Ramos (cell line): ENCODE results near the gene LIN7C.
"Not testable (repeated sequence)": the region's sequence is repeated elsewhere in the genome, so short reads cannot be mapped to it uniquely, and the experiment has no call there.

Source experiments
- in situ Hi-C: fragments of 300-500 bp; cut with MboI; formaldehyde crosslinking; loops from one replicate; pipeline ENCODE4 v1.14.3; 2022; ENCODE audit warnings: low sequenced_read_pairs; ENCODE audit not compliant: unreplicated experiment

LIN7C gene, protein sequence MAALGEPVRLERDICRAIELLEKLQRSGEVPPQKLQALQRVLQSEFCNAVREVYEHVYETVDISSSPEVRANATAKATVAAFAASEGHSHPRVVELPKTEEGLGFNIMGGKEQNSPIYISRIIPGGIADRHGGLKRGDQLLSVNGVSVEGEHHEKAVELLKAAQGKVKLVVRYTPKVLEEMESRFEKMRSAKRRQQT

DNA sequence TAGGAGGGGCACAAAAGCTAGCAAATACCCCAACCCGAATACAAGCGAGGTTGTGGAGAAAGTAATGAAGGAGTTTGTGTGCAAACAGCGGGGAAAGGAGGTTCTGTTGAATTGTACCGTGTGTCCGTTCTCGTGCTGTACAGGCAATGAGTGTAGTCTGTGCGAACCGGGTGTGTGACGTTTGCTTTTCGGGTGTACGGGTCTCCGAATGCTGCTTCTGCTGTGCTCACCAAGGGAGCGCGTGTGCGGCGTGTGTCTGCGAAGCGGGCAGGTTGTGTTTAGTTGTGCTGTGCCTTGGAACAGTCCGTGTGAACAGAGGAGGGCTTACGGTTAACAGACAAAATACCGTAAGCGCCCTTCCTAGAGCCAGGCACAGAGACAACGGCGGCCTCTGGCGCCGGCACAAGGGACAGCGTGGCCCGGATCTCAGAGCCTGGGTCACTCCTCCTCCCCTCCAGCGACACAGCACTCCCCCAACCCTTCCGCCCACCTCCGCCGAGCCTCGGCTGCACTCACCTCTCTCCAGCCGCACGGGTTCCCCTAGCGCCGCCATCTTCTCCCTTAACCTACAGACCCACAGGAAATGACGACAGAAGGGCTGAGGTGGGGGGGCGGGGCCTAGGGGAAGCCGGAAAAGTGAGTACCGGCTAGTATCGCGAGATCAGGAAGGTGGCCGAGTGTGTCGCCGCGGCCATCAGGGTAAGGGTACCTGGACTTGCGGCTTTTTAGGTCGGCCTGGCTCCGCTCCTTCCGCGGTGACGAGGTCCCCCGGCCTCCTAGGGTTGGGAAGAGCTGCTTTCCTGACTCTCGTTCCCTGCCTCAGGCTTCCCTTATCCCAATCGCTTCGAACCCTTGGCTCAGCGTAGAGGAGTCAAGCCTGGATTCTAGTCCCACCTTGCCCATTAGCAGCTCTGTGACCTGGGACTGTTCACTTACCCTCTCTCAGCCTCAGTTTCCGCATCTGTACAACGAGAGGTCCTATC is at the start of gene LIN7C:
LIN7C (minus strand) TSS at position 570 of the 983 bp plus-strand sequence; CDS start at position 553, 17 bp downstream.
- in situ Hi-C loops = no loop called here

DNA sequence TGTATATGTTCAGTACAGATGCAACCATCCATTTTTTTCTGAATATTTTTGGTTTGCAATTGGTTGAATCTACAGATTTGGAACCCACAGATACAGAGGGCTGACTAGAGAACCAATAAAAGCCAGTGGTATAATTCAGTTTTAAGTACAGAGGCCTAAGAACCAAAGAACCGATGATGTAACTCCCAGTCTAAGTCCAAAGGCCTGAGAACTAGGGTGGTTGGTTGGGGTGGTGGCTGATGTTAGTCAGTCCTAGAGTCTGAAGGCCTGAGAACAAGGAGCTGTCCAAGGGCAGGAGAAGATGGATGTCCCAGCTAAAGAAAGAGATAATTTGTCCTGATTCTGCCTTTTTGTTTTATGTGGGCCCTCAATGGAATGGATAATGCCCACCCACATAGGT is 48.7 kb upstream of the LIN7C start:
- in situ Hi-C loops = no loop called here

DNA sequence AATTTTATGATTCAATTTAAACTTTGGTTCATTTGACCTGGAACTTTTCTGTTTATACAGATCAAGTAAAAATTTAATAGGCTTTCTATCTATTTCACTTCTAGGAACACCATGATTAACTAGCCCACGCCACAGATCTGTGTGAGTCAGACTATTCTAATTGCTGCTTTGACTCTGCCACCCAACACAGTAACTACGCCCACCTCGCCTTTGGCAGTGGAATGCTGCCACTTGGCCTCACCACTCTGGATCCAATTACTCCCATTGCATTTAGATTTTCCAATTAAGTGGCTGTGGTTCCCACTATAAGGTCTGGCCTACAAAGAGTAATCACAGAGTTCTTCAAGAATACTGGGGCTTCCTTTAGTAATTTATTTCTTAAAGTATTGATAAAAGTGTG is 46.6 kb upstream of the LIN7C start:
- in situ Hi-C loops = no loop called here

DNA sequence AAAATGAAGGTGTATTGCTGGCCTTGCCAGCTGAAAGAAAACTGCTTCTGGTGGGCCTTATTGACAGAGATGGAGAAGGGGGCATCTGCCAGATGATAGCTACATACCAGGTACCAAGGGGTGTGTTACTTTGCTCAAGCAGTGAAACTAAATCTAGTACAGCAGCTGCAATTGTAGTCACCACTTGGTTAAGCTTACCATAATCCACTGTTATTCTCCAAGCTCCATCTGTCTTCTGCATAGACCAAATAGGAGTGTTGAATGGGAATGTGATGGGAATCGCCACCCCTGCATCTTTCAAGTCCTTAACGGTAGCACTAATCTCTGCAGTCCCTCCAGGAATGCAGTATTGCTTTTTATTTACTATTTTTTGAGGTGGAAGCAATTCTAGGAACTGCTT is 45.8 kb upstream of the LIN7C start:
- in situ Hi-C loops = no loop called here

DNA sequence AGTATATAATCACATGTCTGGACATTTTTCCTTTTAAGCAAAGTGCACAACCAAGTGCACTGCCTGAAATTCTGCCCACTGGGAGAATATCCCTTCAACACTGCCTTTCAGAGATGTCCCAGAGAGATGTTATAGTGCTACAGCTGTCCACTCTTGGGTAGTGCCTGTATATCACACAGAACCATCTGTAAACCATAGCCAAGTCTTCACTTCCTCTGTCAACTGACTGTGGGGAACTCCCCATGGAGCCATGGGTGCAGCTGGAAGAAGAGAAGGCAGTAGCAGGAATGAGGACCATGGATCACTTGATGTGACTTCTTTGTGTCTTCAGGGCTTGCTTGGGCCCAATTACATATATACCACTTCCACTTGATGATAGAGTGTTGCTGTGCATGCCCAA is 44.6 kb upstream of the LIN7C start:
- in situ Hi-C loops = no loop called here

DNA sequence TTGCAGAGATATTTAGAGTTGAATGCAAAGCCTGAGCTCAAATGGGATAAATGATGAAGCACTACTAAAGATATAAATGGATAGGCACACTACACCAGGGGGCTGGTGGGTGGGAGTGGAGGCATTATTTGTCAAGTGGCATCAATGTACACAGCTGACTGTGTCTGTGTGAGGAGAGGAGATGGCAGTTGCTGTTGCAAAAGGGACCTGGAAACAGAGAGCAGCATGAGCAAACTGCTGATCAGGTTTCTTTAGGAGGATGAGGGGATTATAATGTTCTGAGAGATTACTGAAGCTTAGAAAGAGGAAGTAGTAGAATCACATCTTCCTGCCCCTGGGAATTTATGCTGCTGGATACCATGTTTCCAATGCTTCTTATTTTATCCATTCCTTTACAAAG is 39.4 kb upstream of the LIN7C start:
- in situ Hi-C loops = no loop called here

DNA sequence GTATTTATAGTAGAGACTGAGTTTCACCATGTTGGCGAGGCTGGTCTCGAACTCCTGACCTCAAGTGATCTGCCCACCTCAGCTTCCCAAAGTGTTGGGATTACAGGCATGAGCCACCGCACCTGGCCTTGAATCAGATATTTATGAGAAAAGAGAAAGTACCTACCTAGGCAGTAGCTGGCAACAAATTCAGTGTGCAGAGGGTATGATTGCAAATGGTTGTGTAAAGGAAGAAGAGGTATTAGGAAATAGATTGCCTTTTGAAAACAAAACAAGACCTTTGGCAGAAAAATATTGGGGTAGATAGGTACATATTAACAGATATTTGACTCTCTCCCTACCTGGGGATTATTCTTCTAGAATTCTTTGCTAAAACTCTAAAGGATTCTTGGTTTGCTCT is 38.5 kb upstream of the LIN7C start:
- in situ Hi-C loops = no loop called here

DNA sequence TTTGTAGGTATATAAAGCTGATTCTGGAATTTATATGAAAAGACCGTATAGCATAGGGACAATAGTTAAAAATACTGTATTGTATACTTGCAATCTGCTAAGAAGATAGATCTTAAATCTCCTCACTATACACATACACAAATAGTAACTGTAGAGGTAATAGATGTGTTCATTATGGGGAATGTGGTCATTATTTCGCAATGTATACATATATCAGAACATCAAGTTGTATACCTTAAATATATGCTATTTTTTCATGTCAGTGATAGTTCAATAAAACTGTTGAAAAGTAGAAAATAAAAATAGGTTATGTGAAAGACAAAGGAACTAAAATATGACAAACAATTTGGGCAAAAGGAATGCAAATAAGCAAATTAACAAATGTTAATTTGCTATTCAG is 35.2 kb upstream of the LIN7C start:
- in situ Hi-C loops = no loop called here

DNA sequence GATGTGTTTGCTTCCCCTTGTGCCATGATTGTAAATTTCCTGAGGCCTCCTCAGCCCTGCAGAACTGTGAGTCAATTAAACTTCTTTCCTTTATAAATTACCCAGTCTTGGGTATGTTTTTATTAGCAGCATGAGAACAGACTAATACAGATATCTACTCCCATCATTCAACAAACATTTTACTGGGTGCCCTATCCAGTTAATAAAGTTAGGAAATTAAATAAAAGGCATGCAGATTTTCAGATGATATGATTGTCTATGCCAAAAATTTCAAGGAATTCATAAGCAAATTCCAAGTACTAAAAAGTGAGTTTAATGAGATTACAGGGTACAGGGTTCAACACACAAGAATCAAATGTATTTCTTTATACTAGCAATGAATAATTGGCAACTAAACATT is 33.5 kb upstream of the LIN7C start:
- in situ Hi-C loops = no loop called here

DNA sequence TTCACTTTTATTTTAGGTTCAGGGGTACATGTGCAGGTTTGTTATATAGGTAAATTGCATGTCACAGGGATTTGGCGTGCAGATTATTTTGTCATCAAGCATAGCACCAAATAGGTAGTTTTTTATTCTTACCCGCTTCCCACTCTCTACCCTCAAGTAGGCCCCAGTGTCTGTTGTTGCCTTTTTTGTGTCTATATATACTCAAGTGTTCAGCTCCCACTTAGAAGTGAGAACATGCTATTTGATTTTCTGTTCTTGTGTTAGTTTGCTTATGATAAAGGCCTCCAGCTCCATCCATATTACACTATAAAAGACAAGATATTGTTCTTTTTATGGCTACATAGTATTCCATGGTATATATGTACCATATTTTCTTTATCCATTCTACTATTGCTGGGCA is 28.5 kb upstream of the LIN7C start:
- in situ Hi-C loops = no loop called here

DNA sequence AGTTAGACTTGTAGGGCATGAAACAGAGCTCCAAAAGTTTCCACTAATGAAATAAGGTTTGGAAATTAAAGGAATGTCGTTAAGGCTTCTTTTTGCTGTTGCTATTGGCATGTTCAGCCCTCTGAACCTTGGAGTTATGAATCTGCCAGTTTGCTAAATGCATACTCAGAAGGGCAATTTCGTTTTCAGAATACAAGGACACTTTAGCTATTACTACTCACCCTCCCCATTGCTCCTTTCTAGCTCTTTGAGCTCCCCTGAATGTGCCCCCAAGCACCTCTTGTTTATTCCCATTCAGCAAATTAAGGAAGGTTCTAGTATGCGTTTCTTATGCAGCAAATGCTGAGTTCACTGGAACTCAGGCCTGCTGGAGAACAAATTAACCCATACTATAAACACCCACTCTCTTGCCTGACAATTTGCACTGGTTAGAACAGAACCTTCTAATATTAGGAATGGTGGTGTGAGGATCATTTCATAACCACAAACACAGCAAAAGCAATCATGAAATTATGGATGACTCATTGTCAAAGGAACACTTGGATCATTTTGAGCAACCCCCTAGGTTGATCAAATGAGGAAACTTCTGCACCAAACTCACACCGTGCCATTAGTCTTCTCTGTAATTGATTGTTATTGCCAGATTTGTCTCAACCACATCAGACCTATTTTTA is 26.2 kb upstream of the LIN7C start:
- in situ Hi-C loops = no loop called here

DNA sequence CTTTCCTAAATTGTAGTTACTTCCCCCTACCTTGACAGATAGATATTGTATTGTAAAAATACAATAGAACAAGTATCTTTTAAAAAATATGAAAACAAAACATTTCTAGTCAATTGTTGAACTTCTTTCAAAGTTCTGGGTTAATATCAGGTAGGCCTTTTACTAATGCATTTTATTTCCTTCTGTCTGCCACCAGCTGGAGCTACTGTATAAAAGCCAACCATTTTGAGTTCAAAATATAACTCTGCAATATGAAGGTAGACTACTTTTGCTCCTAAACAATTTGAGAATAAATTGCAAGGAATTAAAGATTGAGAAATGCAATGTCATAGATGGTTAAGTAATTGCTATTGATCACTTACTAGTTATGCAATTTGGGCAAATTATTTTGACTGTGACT is 22.1 kb upstream of the LIN7C start:
- in situ Hi-C loops = no loop called here

DNA sequence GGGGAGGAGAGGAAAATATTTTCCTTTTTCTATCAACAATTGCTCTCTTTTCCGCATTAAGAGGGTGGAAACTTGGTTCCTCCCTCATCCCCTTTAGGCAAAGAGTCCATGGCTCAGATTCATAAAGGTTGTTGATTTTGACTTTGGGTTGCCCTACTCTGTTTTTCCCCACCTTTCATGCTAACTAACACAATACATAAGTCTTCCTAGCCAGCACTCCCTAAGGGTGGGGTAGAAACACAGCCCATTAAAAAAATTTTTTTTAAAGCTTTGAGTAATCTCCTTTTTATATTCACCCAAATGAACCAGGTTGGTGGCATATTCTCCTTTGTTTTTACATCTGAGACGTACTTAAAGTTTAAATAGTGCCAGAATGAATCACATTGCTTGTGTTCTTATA is 20.0 kb upstream of the LIN7C start:
- in situ Hi-C loops = no loop called here

DNA sequence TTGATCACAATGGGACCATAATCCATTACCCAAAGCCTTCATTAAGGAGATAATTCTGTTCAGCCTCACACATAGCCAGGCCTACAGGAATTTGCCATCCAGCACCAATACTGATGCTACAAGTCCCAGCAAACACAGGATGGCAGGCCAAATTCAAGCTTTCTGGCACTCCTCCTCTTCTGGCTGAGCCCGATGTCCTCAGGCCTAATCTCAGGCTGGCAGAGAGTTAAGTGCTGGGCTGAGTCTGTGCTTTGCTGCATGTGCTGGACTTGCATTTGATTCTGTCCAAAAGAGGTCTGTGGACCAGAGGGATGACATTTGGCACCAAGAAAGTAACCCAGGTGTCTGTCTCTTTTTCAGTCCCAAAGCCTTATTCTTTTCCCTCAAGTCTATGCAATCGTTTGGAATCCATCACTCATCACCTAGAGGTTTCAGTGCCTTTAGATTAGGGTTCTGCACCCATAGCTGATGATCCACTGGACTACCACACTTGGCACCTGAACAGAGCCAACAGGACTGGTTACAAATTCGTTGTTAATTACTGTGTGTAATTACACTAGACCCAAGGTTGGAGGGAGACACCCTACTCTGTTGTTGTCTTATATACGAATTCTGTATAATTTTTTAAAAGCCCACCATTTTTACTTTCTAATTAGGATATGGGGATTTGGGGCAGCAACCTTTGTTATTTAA is 19.4 kb upstream of the LIN7C start:
- in situ Hi-C loops = no loop called here

DNA sequence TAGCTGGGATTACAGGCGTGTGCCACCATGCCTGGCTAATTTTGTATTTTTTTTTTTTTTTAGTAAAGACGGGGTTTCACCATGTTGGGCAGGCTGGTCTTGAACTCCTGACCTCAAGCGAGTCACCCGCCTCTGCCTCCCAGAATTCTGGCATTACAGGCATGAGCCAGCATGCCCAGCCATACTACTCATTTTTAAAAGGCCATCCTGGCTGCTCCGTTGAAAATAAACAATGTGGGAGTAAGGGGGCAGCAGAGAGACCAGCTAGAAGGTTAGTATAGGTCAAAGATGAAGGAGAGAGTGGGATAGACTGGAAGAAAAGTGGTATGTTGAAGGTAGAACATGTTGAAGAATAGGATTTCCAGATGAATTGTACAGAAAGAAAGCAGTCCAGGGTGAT is 17.6 kb upstream of the LIN7C start:
- in situ Hi-C loops = no loop called here

DNA sequence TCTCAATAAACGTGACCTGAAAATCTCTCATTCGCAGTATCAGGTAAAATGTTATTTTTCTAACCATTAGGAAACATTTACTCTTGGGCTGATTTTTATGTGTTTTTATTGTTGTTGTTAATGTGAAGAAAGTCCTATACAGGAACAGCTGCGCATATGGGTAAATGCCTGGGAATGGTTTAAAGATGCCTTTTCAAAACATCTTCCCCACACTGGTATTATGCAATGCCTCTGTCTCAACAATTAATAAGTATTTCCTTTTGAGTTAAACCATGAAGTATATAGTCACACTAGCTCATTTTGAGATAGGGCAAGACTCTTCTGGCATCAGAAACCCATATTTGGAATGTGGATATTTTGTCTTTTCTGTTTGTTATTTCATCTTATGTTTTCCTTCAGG is 13.7 kb upstream of the LIN7C start:
- in situ Hi-C loops = no loop called here

DNA sequence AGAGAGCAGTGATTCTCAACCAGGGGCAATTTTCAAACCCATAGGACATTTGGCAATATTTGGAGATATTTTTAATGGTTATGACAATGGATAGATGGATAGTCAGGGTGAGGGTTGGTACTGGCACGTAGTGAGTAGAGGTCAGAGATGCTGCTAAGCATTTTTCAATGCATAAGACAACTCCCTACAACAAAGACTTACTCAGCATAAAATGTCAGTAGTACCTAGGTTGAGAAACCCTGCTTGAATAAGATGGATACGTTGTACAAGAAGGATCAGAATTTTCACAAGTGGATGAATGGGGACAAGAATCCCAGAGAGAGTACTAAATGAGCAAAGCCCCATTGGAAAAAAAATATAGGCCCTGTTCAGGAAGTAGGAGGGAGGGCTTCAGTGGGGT is 11.9 kb upstream of the LIN7C start:
- in situ Hi-C loops = no loop called here

DNA sequence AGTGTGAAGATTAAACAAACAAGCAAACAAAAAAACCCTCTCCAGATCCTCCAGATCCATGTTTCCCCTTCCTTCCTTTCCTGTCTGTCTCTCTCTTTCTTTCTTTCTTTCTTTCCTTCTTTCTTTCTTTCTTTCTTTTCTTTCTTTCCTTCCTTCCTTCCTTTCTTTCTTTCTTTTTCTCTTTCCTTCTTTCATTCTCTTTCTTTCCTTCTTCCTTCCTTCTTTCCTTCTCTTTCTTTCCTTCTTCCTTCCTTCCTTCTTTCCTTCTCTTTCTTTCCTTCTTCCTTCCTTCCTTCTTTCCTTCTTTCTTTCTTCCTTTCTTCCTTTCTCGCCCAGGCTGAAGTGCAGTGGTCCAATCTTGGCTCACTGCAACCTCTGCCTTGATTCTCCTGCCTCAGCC is 10.9 kb upstream of the LIN7C start:
- in situ Hi-C loops = not testable (repeated sequence)

DNA sequence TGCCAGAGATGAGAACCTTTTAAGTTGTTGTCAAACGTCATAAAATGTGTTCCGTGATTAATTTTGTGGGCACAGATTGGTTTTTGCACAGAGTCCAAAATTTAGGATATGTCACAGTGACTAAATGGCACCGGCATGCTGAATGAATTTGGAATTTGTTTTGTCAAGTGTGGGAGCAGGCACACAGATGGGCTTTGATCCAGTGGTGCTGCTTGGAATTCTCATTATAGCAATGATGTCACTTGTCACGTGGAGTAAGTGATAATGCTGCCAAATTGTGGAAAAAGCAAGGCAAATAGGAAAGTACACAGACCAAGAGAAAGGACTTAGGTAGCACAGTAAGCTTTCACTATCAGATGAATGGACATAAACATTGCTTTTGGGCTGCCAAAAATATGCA is 8.0 kb upstream of the LIN7C start:
- in situ Hi-C loops = no loop called here

DNA sequence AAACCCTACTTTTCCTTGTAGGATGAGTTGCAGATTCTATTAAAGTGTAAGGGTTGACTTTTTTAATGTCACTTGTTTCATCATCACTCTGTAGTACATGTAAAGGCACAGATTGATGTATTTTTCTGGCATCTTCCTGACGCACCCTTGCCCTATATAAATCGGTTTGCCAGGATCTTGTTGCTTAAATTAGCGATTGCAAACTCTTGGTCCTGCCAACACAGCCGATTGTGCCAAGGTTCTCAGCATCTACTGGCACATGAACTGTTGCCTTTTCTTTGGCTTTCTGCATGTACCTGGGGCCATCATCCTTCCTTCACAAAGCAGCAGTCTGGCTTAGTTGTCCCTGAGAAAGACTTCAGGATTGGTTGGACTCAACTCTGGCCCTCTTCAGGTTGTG is 7.5 kb upstream of the LIN7C start:
- in situ Hi-C loops = no loop called here

DNA sequence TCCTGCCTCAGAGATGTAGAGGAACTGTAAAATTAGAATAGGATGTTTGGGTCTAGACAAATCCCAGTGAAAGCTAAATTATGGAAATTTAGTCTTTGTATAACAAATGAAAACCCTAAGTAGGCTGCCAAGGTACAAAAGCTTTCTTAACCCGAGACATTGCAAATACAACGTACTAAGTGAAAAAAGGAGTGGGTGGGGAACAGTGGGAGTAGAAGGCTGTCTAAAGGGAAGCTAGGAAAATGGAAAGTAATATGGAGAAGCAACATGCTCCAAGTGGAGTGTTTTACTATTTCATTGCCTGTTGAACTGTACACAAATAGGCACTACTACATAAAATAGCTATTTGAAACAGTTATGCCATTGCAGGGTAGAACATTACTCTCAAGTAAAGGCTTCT is 6.8 kb upstream of the LIN7C start:
- in situ Hi-C loops = no loop called here
